Upper lobe of left lung (tissue), 4 donors: ENCODE results near the gene VWA2.

Source experiments
- POLR2AphosphoS5 ChIP-seq, 2 donors: sonication (generic); formaldehyde crosslinking; IDR thresholded peaks; one replicate each; pipeline ENCODE4 v1.5.1; 2017; ENCODE audit warnings: antibody characterized with exemption in 2 of 2
- TF ChIP-seq, protein P1 (sequence below), 6 experiments: fragments of 450-650 bp in 4 of 6; fragments of 200-600 bp in 2 of 6; sonication (generic) in 2 of 6; IDR thresholded peaks; one replicate each; pipeline ENCODE4 v1.5.1; 2016 to 2019; ENCODE audit warnings: antibody characterized with exemption in 6 of 6

DNA sequence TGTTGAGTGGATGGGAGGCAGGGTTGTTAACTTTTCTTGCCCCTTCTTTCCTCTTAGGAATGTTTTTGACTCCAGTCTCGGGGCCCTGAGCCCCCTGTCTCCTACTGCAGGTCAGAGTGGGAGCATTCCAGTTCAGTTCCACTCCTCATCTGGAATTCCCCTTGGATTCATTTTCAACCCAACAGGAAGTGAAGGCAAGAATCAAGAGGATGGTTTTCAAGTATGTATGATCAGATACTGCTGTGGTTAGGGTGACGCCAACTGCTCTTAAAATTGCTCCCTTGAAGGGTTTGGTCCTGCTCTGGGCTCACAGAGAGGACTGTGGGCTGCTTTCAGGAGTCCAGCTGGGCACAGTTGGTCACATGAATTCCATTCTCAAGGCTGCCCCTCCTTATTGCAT lies 22.0 kb downstream of the VWA2 start:
- TF ChIP-seq, protein P1, sequence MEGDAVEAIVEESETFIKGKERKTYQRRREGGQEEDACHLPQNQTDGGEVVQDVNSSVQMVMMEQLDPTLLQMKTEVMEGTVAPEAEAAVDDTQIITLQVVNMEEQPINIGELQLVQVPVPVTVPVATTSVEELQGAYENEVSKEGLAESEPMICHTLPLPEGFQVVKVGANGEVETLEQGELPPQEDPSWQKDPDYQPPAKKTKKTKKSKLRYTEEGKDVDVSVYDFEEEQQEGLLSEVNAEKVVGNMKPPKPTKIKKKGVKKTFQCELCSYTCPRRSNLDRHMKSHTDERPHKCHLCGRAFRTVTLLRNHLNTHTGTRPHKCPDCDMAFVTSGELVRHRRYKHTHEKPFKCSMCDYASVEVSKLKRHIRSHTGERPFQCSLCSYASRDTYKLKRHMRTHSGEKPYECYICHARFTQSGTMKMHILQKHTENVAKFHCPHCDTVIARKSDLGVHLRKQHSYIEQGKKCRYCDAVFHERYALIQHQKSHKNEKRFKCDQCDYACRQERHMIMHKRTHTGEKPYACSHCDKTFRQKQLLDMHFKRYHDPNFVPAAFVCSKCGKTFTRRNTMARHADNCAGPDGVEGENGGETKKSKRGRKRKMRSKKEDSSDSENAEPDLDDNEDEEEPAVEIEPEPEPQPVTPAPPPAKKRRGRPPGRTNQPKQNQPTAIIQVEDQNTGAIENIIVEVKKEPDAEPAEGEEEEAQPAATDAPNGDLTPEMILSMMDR (IDR thresholded peaks at IDR 0.05): no peak
- no peak for TF ChIP-seq POLR2AphosphoS5 (IDR thresholded peaks at IDR 0.05)
